PC-9 (cell line): ENCODE measurements around the gene EPB41.

ENCODE experiments used
- EZH2 ChIP-seq: fragments of 200-600 bp; sonication (generic); IDR thresholded peaks from 2 replicates; pipeline ENCODE4 v1.8.0; 2017; ENCODE audit warnings: antibody characterized with exemption, low read depth
- TF ChIP-seq, protein P1 (sequence below): fragments of 200-600 bp; sonication (generic); conservative IDR thresholded peaks from 2 replicates; pipeline ENCODE4 v1.6.1; 2017; ENCODE audit warnings: mixed run types, antibody characterized with exemption, mild to moderate bottlenecking, moderate library complexity

GRCh38 chr1:28871631-28872401 lies 42.6 kb upstream of the EPB41 start:
- TF ChIP-seq, protein P1, sequence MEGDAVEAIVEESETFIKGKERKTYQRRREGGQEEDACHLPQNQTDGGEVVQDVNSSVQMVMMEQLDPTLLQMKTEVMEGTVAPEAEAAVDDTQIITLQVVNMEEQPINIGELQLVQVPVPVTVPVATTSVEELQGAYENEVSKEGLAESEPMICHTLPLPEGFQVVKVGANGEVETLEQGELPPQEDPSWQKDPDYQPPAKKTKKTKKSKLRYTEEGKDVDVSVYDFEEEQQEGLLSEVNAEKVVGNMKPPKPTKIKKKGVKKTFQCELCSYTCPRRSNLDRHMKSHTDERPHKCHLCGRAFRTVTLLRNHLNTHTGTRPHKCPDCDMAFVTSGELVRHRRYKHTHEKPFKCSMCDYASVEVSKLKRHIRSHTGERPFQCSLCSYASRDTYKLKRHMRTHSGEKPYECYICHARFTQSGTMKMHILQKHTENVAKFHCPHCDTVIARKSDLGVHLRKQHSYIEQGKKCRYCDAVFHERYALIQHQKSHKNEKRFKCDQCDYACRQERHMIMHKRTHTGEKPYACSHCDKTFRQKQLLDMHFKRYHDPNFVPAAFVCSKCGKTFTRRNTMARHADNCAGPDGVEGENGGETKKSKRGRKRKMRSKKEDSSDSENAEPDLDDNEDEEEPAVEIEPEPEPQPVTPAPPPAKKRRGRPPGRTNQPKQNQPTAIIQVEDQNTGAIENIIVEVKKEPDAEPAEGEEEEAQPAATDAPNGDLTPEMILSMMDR: no peak
- no peak for TF ChIP-seq EZH2
